ENCODE data around the gene MED13L. TPM values are rescaled to one million over a fixed set of nuclear protein-coding genes. Genes with fewer than 3 reads are reported as not detected.

The MED13L gene
- total RNA-seq, 1 donor from 2014 or later: 97.7 TPM

GRCh38 chr12:116142936-116143898 lies 134.3 kb downstream of the MED13L start:
- Mint-ChIP-seq H3K9me3 (no peaks in the 10 kb centered on the region), H3K4me3 (no peak overlapping the region), H3K4me1 (ENCODE audit: unreplicated experiment) (peaks cover 49% of the 10 kb centered on the region), H3K36me3 (no peaks in the 10 kb centered on the region), H3K27ac (no peak overlapping the region), H3K27me3 (no peaks in the 10 kb centered on the region)
- TF ChIP-seq, protein P1, sequence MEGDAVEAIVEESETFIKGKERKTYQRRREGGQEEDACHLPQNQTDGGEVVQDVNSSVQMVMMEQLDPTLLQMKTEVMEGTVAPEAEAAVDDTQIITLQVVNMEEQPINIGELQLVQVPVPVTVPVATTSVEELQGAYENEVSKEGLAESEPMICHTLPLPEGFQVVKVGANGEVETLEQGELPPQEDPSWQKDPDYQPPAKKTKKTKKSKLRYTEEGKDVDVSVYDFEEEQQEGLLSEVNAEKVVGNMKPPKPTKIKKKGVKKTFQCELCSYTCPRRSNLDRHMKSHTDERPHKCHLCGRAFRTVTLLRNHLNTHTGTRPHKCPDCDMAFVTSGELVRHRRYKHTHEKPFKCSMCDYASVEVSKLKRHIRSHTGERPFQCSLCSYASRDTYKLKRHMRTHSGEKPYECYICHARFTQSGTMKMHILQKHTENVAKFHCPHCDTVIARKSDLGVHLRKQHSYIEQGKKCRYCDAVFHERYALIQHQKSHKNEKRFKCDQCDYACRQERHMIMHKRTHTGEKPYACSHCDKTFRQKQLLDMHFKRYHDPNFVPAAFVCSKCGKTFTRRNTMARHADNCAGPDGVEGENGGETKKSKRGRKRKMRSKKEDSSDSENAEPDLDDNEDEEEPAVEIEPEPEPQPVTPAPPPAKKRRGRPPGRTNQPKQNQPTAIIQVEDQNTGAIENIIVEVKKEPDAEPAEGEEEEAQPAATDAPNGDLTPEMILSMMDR (conservative IDR thresholded peaks at IDR 0.05): no peak
- no peak for DNase-seq (ENCODE audit: extremely low spot score, unreplicated experiment)

DNA sequence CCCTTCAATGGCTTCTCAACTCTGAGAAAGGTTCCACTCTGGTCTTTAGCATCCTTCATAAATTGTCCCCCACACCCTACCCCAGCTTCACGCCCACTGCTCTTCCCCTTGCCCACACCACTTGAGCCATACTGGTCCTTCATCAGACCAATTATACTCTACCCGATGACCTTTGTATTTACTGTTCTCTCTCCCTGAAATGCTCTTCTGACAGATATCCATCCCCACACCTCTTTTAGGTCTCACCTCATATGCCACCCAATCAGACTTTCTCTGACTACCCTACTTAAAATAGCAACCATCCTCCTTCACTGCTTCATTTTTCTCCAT lies 135.7 kb downstream of the MED13L start:
- no peak for DNase-seq (ENCODE audit: extremely low spot score, unreplicated experiment)
- Mint-ChIP-seq H3K27me3 (no peaks in the 10 kb centered on the region), H3K4me3 (no peak overlapping the region), H3K36me3 (no peaks in the 10 kb centered on the region), H3K4me1 (ENCODE audit: unreplicated experiment) (peaks cover 56% of the 10 kb centered on the region), H3K9me3 (no peaks in the 10 kb centered on the region), H3K27ac (no peak overlapping the region)
- TF ChIP-seq, protein P1 (conservative IDR thresholded peaks at IDR 0.05): no peak

DNA sequence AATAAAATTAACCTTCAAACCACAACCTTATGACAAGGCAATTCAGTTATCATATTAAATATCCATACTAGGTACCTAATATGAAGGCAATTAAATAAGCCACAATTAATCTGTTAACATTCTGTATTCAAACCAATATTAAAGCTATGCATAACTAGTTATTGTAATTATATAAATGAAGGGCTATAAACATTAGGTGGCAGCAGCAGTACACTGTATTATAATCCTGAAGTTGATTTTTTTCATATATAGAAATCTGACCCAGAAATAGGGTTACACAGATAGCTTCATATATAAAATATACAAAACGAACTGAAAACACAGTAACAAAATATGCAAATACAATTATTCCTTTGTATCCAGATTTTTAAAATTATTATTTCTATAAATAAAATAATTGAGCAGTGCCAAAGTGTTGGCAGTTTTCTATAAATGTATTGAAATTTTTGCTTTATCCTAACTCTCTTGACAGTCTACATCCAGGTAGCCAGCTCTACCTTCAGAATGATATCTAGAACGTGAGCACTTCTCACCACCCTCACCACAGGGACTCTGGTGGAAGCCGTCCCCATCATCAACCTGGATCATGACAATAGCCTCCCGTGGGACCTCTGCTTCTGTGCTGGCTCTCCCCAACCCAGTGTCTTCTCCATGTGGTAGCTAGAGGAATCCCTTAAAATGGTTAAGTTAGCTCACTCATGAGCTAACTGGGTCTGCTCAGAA lies 136.2 kb downstream of the MED13L start:
- Mint-ChIP-seq H3K36me3 (no peaks in the 10 kb centered on the region), H3K9me3 (no peaks in the 10 kb centered on the region), H3K4me1 (ENCODE audit: unreplicated experiment) (peaks cover 57% of the 10 kb centered on the region), H3K4me3 (no peak overlapping the region), H3K27ac (no peak overlapping the region), H3K27me3 (no peaks in the 10 kb centered on the region)
- no peak for DNase-seq (ENCODE audit: extremely low spot score, unreplicated experiment)
- TF ChIP-seq, protein P1 (conservative IDR thresholded peaks at IDR 0.05): no peak

GRCh38 chr12:116140529-116140928 lies 137.0 kb downstream of the MED13L start:
- Mint-ChIP-seq H3K27ac (no peak overlapping the region), H3K4me1 (ENCODE audit: unreplicated experiment) (peaks cover 60% of the 10 kb centered on the region), H3K36me3 (no peaks in the 10 kb centered on the region)

GRCh38 chr12:116138781-116139180 lies 138.7 kb downstream of the MED13L start:
- no peaks in the 10 kb centered on the region for H3K27me3 Mint-ChIP-seq
- H3K36me3 Mint-ChIP-seq: no peaks in the 10 kb centered on the region
- no peak overlapping the region for H3K4me3 Mint-ChIP-seq
- H3K9me3 Mint-ChIP-seq: peaks cover 4% of the 10 kb centered on the region
- peaks cover 57% of the 10 kb centered on the region for H3K4me1 Mint-ChIP-seq (ENCODE audit: unreplicated experiment)
- no peak for DNase-seq (ENCODE audit: extremely low spot score, unreplicated experiment)
- no peak overlapping the region for H3K27ac Mint-ChIP-seq
- TF ChIP-seq, protein P1 (conservative IDR thresholded peaks at IDR 0.05): no peak

More at GRCh38 chr12:116140529-116140928, 137.0 kb downstream of the MED13L start:
- peaks cover under 1% of the 10 kb centered on the region for H3K9me3 Mint-ChIP-seq
- TF ChIP-seq, protein P1 (conservative IDR thresholded peaks at IDR 0.05): no peak
- no peak for DNase-seq (ENCODE audit: extremely low spot score, unreplicated experiment)
- no peaks in the 10 kb centered on the region for H3K27me3 Mint-ChIP-seq
- H3K4me3 Mint-ChIP-seq: no peak overlapping the region

All from type B pancreatic cell (in vitro differentiated cells).